NCI-H1092 (cell line): Measurements from ENCODE around the gene SIAH3.
A peak's percentile ranks its signal among the peaks of the same experiment; 100 is the strongest.

Experiments
- DNase-seq: peaks from one replicate; lab custom pipeline; 2025; lab: John Stamatoyannopoulos, UW

SIAH3 gene

DNA sequence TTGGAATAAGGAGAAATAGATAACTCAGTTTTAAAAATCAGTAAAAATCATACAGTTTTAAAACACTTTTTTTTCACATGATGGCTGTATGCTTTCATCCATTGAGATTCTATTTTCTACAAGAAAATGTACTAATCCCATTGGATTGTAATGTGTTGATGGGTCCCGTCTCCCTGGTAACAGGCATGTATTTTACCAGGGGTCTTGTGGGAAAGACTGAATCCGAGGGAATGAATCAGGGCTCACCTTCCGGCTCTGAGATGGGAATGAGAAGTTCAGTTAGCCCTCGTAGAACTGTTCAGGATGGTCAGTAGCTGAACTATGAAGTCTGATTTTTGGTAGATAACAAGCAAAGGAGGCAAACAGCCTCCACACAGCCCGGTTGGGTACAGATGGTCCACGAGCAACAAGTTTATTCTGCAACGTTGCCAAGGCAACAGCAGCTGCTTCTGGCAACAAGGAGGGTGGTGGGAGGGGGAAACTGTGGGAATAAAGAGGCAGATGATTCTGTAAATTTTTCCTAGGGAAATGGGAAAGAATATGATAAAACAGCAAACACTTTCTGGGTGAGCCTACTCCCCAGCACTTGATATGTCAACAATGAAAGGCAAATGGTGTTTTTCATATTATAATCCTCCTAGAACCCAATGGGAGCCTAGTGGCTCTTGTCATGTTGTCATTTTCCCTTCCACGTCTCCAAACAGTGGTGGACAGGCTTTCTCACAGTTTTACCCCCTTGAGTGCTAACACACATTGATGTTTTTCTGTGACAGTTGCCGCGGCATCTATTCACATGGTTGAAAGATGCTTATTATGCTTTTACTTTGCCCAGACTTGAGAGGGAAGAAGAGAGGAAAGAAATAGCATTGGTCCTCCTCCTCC, 12.4 kb upstream of the SIAH3 start:
- peak; percentile 26 for DNase-seq

DNA sequence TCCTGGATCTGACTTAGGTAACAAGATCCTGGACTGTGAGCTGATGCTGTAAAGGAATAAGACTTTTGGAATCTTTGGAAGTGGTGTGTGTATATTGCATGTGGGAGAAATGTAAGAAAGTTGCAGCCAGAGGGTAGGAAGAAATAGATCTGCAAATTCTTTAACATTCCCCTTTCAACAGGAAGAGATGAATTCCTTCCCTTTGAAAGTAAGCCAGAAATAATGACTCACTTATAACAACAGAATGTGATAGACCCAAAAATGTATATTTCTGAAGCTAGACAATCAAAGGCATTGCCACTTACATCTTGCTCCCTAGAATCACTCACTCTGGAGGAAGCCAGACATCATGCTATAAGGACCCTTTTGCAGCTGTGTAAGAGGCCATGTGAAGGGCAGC, 9.8 kb upstream of the SIAH3 start:
- DNase-seq: no peak

- no peak for DNase-seq
Observed at GRCh38 chr13:45860240-45860639, 8.7 kb upstream of the SIAH3 start.

DNA sequence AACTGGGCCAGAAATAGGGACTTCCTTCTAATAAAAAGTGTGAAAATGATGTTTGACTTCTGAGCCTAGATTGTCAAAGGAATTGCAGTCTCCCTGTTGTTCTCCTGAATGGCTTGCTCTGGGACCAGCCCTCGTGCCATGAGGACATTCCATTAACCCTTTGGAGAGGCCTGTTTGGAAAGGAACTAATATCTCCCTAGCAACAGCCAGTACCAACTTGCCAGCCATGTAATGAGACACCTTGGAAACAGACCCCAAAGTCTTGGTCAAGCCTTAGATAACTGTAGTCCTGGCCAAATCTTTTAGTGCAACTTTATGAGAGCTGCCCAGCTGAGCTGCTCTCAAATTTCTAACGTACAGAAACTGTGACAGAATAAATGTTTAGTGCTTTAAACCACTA, 8.2 kb upstream of the SIAH3 start:
- no peak for DNase-seq

GRCh38 chr13:45852494-45852893, 941 bp upstream of the SIAH3 start:
- DNase-seq: no peak

GRCh38 chr13:45851956-45852355, 403 bp upstream of the SIAH3 start:
- no peak for DNase-seq

- no peak for DNase-seq
Observed at GRCh38 chr13:45850027-45850613, 1.4 kb downstream of the SIAH3 start.

DNA sequence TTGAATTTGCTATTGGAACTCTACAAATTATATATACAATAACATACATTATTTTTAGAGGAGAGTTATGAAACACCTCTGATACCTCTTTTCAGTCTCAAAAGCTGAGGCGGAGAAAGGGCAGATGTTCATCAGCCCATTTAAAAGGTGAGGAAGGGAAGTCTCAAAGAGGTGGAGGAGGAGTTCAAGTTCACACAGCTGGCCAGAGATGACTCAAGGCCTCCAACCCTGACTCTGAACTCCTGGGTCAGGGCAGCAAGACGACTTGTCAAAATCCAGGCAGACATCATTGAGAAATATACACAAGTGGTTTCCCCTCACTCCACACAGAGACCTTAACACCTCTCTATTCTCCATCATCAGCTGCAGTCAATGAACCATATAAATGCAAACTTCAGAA, 2.1 kb downstream of the SIAH3 start:
- DNase-seq: no peak

DNA sequence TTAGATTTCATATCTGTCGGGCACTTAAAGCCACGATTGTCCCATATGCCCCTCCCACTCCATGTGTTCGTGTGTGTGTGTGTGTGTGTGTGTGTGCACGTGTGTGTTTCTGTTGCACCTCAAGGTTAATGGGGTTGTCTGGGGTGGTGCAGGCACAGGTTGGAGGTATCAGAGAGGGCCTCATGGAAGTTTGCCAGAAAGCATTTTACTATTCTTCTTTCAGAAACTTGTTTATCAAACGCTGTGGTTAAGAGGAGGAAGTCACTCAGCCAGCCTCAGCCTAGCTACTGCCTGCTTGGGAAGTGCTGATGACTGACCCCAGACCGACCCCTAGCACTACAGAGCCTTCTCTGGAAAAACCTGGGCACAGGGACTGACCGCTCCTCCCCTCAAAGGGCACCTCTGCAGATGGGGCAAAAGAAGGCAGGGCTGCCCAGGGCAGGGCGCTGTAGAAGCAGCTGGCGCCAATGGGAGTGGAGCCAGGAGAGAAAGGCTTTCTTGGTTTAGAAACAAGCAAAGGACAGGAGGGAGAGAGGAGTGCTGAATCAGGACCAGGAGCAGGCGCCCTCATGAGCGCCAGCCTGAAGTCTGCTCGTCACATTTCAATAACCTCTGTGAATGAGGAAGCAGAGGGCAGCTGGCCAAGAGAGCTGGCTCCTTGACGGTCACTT, 3.9 kb downstream of the SIAH3 start:
- peak; percentile 80 for DNase-seq

DNA sequence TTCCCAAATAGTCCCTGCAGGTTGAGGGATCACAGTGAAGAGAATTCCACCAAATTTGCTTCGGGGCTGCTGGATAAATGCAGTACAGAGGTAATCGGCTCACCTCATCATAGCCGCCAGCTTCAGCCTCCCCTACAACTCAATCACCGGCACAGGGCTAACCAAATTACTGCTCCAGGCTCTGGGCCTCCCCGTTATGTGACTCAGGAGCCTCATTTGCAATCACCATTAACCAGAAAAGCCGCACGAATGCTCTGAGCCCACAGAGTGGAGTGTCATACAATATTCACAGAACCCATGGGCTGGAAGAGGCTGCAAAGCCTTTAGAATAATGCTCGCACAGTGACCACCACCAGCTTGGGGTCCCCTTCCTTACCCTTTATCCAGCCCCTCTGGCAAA, 4.9 kb downstream of the SIAH3 start:
- no peak for DNase-seq

- DNase-seq: no peak
Observed at GRCh38 chr13:45838171-45838745, 13.3 kb downstream of the SIAH3 start.

DNA sequence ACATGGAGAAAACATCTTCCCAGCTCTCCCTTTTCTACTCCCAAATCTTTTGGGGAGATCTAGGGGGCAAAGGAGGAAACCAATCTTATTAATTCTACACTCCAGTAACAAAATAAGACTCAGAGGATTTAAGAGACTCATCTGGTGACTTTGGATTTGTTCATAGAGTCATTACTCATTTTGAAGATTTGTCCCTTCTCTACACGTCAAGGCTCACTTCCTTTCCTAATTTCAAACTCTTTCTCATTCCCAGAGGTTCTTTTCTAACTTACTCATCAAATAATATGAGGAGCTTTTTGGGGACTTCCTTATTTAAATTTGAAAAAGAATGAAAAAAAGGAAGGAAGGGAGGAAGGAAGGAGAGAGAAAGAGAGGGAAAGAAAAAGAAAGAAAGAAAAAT, 14.4 kb downstream of the SIAH3 start:
- no peak for DNase-seq

DNA sequence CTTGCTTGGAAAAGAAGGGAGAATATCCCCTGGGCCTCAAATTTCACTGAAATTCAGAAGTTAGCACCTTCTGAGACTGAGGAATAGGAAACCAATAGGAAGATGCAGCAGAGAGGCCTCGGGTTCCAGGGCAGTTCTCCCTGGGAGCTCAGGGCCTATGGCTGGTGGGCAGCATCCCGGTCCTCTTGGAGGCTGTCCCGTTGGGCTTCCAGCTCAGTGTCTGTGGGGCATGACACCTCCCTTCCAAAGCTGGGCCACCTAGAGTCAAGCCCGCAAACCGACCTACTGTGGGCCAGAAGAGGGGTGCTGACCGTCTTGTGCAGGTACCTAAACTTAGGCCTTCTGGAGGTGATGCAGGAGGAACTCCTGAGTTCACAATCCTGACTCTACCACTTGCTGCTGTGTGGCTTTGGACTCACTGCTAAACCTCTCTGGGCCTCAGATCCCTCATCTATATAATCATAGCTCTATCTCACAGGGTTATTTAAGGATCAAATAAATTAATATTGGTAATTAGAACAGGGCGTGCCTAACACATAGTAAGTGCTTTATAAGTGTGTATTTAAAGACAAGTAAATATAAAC, 17.1 kb downstream of the SIAH3 start:
- DNase-seq: no peak

DNA sequence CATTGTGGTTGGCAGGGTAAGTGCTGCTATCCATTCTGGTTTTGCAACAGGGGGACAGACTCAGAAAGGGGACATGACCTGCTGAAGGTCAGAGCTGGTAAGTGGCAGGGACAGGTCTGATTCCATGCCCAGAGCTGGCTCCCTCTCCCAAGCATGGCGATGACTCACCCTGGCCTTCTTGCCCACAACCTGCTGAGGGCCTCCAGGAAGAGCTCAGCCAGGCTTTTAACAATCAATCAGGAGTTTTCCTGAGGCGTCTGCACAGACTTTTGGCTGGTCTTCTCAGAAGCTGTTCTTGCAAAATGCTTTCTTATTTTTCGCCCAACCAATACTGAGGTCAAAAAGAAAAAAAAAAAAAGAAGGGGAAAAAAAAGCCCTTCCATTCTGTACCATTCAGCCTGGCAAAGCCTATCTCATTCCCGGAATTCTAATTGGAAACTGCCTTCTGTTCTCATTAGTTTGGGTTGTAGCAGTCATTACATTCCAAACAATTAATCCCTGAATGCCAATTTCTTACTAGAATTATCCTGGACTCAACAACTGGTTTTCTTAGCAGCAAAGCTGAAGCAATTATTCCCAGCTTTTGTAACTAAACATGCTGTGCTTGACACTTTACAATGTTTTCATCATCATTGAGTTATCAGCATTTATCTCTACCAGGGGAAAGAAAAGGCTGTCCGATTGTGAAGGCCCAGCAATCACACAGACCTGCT, 17.7 kb downstream of the SIAH3 start:
- no peak for DNase-seq

DNA sequence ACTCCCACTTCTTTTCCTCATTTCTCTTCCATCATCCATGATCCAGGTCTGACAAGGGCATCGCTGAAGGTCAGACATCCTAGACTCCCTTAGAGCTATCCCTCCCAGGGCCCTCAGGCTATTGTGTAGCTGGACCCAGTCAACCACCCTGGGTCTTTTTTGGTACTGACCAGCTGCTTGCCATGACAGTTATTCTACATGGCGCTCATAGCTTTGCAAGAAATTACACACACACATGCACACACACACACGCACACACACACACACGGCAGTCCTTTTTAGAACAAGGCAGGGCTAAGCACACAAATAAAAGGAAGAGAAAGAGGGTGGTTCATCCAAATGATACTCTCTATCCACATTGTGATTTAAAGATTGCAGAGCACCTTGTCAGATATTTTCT, 18.3 kb downstream of the SIAH3 start:
- no peak for DNase-seq

GRCh38 chr13:45831851-45832250, 19.7 kb downstream of the SIAH3 start:
- no peak for DNase-seq

DNA sequence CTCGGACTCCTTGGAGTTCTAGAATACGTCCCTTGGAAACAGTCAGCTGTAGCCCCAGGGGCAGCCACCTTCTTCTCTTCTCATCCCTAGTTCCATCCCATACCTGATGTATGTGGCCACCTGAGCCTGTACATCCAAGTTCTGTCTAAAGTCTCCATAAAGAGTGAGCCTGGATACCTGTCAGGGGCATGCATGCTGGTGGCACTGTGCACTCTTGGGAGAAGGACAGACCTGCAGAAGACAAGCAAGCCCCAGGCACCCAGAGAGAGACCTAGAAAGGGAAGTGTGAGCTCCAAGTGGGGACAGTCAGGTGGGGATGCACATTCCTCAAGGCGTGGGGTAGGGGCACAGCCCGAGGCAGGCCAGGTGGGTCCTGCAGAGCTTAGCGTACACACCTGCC, 21.4 kb downstream of the SIAH3 start:
- DNase-seq: no peak

DNA sequence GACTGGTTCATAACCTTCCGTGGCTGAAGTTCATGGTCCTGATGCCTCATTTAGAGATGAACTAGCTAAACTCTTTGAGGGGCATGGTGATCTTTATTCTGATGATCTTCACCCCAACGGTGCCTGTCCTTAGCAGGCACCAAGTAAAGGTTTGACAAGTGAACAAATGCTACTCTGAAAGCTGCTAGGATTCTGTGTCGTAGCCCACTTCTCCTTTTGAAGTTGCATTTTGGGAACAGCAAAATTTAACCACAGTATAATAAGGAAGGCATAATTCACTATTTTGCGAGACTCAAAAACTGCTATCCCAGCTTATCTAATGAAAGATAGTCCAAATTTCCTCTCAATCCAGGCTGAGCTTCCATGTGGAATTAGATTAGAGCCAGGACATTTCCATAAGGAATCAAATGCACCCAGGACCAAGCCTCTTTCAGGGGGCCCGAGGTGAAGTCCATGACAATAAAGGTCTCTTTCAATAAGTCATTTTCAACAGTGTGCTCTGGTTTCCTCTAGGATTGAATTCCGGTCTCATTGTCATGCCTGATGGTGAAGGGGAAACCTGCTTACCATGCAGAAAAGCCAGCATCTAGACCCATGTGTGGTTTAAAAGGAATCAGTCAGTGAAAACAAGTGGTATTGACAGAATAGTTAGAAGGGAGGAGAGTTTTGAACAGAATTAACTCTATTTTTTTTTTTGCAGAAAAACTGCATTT, 23.1 kb downstream of the SIAH3 start:
- DNase-seq: no peak

GRCh38 chr13:45827318-45827717, 24.2 kb downstream of the SIAH3 start:
- no peak for DNase-seq

GRCh38 chr13:45826731-45827130, 24.8 kb downstream of the SIAH3 start:
- DNase-seq: no peak

- DNase-seq: no peak
Observed at GRCh38 chr13:45825387-45825650, 26.2 kb downstream of the SIAH3 start.
